GM12878 (cell line): Measurements from ENCODE around the gene HHIP. TPM values are rescaled to one million over a fixed set of nuclear protein-coding genes. Genes with fewer than 3 reads are reported as not detected.

Experiments used
- ATAC-seq: fragments of 200-7000 bp; cut with Tn5 transposase; 3 replicates; pipeline ENCODE4 v1.9.1; 2020; ENCODE audit warnings: mild to moderate bottlenecking, moderate library complexity
- BruUV-seq: library from RNA; stranded (reverse); fragments of 400-500 nt; replicated peaks from 2 replicates; lab custom pipeline; 2021; lab: Mats Ljungman, UMichigan
- CTCF ChIA-PET: fragments of 300-600 bp; sonication (Branson Sonifier 250); formaldehyde crosslinking; extraction: SDS; loops from one replicate; lab custom pipeline; 2021; ENCODE audit warnings: inconsistent platforms; lab: Yijun Ruan, JAX
- POLR2A ChIA-PET: fragments of 350-600 bp; formaldehyde crosslinking; extraction: SDS; loops from one replicate; lab custom pipeline; 2021; ENCODE audit warnings: inconsistent platforms; lab: Charles Lee
- RAD21 ChIA-PET: fragments of 300-600 bp; sonication (Branson Sonifier 250); formaldehyde crosslinking; loops from one replicate; lab custom pipeline; 2023; ENCODE audit warnings: antibody characterized with exemption; ENCODE audit not compliant: unreplicated experiment; lab: Charles Lee
- SMC1A ChIA-PET: fragments of 300-600 bp; sonication (Branson Sonifier 250); formaldehyde crosslinking; loops from one replicate; lab custom pipeline; 2023; ENCODE audit not compliant: unreplicated experiment, uncharacterized antibody; lab: Charles Lee
- DNase-seq: peaks from one replicate; pipeline ENCODE4 v3.0.0-alpha.2; 2011; ENCODE audit warnings: low read depth, low spot score
- FAIRE-seq: peaks from 3 replicates; lab custom pipeline; 2011; peaks lifted over from hg19 to GRCh38; lab: Jason Lieb, UNC
- H2AFZ ChIP-seq: 2 replicates; pipeline ENCODE4 v1.6.0; 2011; ENCODE audit warnings: low read depth, low read length, control low read depth; ENCODE audit not compliant: control insufficient read depth
- H3K27ac ChIP-seq: 2 replicates; pipeline ENCODE4 v1.5.1; 2011; ENCODE audit warnings: control low read depth; ENCODE audit not compliant: control insufficient read depth, insufficient read depth
- H3K27me3 ChIP-seq, 2 experiments: replicated peaks in 1 of 2; 2 replicates each; pipeline versions ENCODE4 v1.6.0 to v1.6.1; 2011; ENCODE audit warnings: low read length in 1 of 2; ENCODE audit not compliant: control insufficient read depth in 2 of 2, insufficient read depth in 2 of 2
- H3K36me3 ChIP-seq, 2 experiments: 2 replicates each; pipeline ENCODE4 v1.5.1; 2011; ENCODE audit warnings: low read length in 1 of 2; ENCODE audit not compliant: control insufficient read depth in 2 of 2, insufficient read depth in 2 of 2
- H3K4me1 ChIP-seq: 2 replicates; pipeline ENCODE4 v1.6.1; 2011; ENCODE audit warnings: mild to moderate bottlenecking, low read length, moderate library complexity, mixed read lengths; ENCODE audit not compliant: control insufficient read depth, insufficient read depth
- H3K4me2 ChIP-seq: 2 replicates; pipeline ENCODE4 v1.6.0; 2011; ENCODE audit warnings: control low read depth; ENCODE audit not compliant: control insufficient read depth, insufficient read depth
- H3K4me3 ChIP-seq: fragments of 200-600 bp; sonication (generic); 2 replicates; pipeline ENCODE4 v1.5.1; 2016
- H3K79me2 ChIP-seq: 2 replicates; pipeline ENCODE4 v1.6.0; 2011; ENCODE audit warnings: low read length; ENCODE audit not compliant: control insufficient read depth, insufficient read depth
- H3K9ac ChIP-seq: 2 replicates; pipeline ENCODE4 v1.8.0; 2011; ENCODE audit warnings: low read length, control low read depth, mixed read lengths; ENCODE audit not compliant: control insufficient read depth, insufficient read depth
- H3K9me3 ChIP-seq: replicated peaks from 3 replicates; pipeline ENCODE4 v1.5.1; 2011; ENCODE audit warnings: mild to moderate bottlenecking, low read length; ENCODE audit not compliant: control insufficient read depth, insufficient read depth
- H4K20me1 ChIP-seq: 2 replicates; pipeline ENCODE4 v1.6.0; 2011; ENCODE audit not compliant: control insufficient read depth, insufficient read depth
- CBX5 ChIP-seq: sonication (generic); IDR thresholded peaks from 2 replicates; pipeline ENCODE4 v1.6.1; 2016; ENCODE audit warnings: low read depth, moderate library complexity, mild to moderate bottlenecking, inconsistent platforms
- CREB1 ChIP-seq: IDR thresholded peaks from 2 replicates; pipeline ENCODE4 v1.6.1; 2012; ENCODE audit warnings: low read depth, mild to moderate bottlenecking, inconsistent platforms
- GATAD2B ChIP-seq: fragments of 450-650 bp; conservative IDR thresholded peaks from 2 replicates; pipeline ENCODE4 v1.6.1; 2017; ENCODE audit warnings: low read depth, mild to moderate bottlenecking, moderate library complexity
- NFIC ChIP-seq: IDR thresholded peaks from 2 replicates; pipeline ENCODE4 v1.6.1; 2012; ENCODE audit warnings: low read depth, mild to moderate bottlenecking, inconsistent platforms, low read length, moderate library complexity
- PML ChIP-seq: IDR thresholded peaks from 2 replicates; pipeline ENCODE4 v1.6.1; 2012; ENCODE audit warnings: low read length, inconsistent platforms
- RAD51 ChIP-seq: fragments of 450-650 bp; IDR thresholded peaks from 2 replicates; pipeline ENCODE4 v1.6.1; 2016; ENCODE audit warnings: moderate library complexity, mild to moderate bottlenecking, inconsistent platforms
- RB1 ChIP-seq: fragments of 450-650 bp; formaldehyde crosslinking; IDR thresholded peaks from 2 replicates; pipeline ENCODE4 v1.6.1; 2017; ENCODE audit warnings: mild to moderate bottlenecking, borderline replicate concordance
- SPI1 ChIP-seq: IDR thresholded peaks from 2 replicates; pipeline ENCODE4 v1.6.1; 2011; ENCODE audit warnings: low read depth, mild to moderate bottlenecking, low read length, moderate library complexity, borderline replicate concordance; ENCODE audit not compliant: insufficient read depth
- TARDBP ChIP-seq: IDR thresholded peaks from 2 replicates; pipeline ENCODE4 v1.6.1; 2016; ENCODE audit warnings: borderline replicate concordance
- YY1 ChIP-seq: IDR thresholded peaks from 2 replicates; pipeline ENCODE4 v1.6.1; 2011; ENCODE audit warnings: low read depth, mild to moderate bottlenecking, low read length
- in situ Hi-C: fragments of 300-500 bp; cut with MboI; formaldehyde crosslinking; loops from 9 replicates; pipeline ENCODE4 v1.14.3; 2018; ENCODE audit warnings: mixed read lengths
- intact Hi-C: fragments of 100-400 bp; cut with micrococcal nuclease; formaldehyde crosslinking; loops from one replicate; pipeline ENCODE4 v1.14.2; 2022; ENCODE audit not compliant: unreplicated experiment
- polyA plus RNA-seq, 11 experiments: library from polyadenylated mRNA; depleted of rRNA in 4 of 11; unstranded in 6 of 11; stranded (reverse) in 5 of 11; fragments of >200 nt; fragmentation: Nextera tagmentation in 4 of 11; fragmentation: Illumina TruSeq in 1 of 11; extraction: Ambion mirVana in 4 of 11; extraction: Trizol in 1 of 11; gene quantifications; 1 replicate in 1 of 11; 2 replicates in 10 of 11; pipeline versions ENCODE4 v1.2.1 to v1.2.3, GENCODE V29; 2011 to 2016; ENCODE audit warnings: inconsistent platforms in 2 of 11, missing spikeins in 2 of 11, low read depth in 1 of 11
- total RNA-seq, 4 experiments: library from RNA; depleted of rRNA in 3 of 4; stranded (reverse); fragments of >200 nt in 3 of 4; fragmentation: Illumina TruSeq in 1 of 4; extraction: Trizol in 1 of 4; gene quantifications; 2 replicates each; pipeline versions ENCODE4 v1.2.1 to v1.2.3, GENCODE V29; 2013 to 2021
- TF ChIP-seq, protein P1 (sequence below): fragments of 450-650 bp; formaldehyde crosslinking; IDR thresholded peaks from 2 replicates; pipeline ENCODE4 v1.4.0; 2022; ENCODE audit warnings: mild to moderate bottlenecking, moderate library complexity
- TF ChIP-seq, protein P2 (sequence below): fragments of 450-650 bp; IDR thresholded peaks from 2 replicates; pipeline ENCODE4 v1.6.1; 2017; ENCODE audit warnings: antibody characterized with exemption, mild to moderate bottlenecking, moderate library complexity
- TF ChIP-seq, protein P3 (sequence below): fragments of 450-650 bp; IDR thresholded peaks from 2 replicates; pipeline ENCODE4 v1.6.1; 2016; ENCODE audit warnings: mild to moderate bottlenecking, moderate library complexity, borderline replicate concordance

The HHIP gene
- total and polyA plus RNA-seq, 10 of the 15 experiments (the other 5 are each of a cell fraction or from before 2014, with no cell fraction given) = 0.06 to 0.56 (median 0.24) TPM; not detected in 1

DNA sequence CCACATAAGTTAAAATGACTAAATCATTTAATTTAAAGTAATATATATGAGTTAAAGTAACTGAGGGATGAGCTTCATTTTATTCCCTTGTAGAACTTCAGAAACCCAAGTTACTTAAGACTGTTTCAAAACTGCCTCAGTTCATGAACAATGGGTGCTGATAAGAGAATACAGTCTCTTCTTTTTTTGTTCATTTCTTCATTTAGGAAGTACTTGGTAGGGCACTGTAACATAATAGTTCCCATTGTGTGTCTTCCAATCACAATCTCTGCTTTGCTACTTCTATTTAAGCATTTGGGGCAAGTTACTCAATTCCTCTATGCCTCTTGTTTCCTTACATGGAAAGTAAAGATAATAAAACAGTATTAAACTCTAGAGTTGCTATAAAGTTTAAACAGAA, 50.4 kb downstream of the HHIP start:
- Histone ChIP-seq H3K4me2 (no peak overlapping the region), H3K27me3 (no peaks in the 10 kb centered on the region), H2AFZ (no peak overlapping the region), H3K9ac (no peak overlapping the region), H3K4me3 (no peak overlapping the region), H3K79me2 (no peaks in the 10 kb centered on the region), H3K4me1 (no peaks in the 10 kb centered on the region), H3K9me3 (no peaks in the 10 kb centered on the region), H4K20me1 (no peaks in the 10 kb centered on the region), H3K27ac (no peak overlapping the region), H3K36me3 (no peaks in the 10 kb centered on the region)
- CTCF ChIA-PET = interaction anchor here (1.6 to 2.1 kb wide), 2 partner anchors 13 to 22 kb away, joined by 4 to 5 read pairs; no protein-coding TSS in a partner anchor
- no TSS peak for BruUV-seq
- no peak for FAIRE-seq
- no peak for ATAC-seq
- DNase-seq = no peak
- SMC1A ChIA-PET = no interaction called here
- intact Hi-C loops (no loop called here), in situ Hi-C loops (no loop called here)
- POLR2A ChIA-PET = no interaction called here
- RAD21 ChIA-PET = no interaction called here
- TF ChIP-seq TARDBP = no peak
- TF ChIP-seq NFIC = no peak
- no peak for TF ChIP-seq CREB1
- no peak for TF ChIP-seq YY1
- no peak for TF ChIP-seq RB1
- TF ChIP-seq, protein P1, sequence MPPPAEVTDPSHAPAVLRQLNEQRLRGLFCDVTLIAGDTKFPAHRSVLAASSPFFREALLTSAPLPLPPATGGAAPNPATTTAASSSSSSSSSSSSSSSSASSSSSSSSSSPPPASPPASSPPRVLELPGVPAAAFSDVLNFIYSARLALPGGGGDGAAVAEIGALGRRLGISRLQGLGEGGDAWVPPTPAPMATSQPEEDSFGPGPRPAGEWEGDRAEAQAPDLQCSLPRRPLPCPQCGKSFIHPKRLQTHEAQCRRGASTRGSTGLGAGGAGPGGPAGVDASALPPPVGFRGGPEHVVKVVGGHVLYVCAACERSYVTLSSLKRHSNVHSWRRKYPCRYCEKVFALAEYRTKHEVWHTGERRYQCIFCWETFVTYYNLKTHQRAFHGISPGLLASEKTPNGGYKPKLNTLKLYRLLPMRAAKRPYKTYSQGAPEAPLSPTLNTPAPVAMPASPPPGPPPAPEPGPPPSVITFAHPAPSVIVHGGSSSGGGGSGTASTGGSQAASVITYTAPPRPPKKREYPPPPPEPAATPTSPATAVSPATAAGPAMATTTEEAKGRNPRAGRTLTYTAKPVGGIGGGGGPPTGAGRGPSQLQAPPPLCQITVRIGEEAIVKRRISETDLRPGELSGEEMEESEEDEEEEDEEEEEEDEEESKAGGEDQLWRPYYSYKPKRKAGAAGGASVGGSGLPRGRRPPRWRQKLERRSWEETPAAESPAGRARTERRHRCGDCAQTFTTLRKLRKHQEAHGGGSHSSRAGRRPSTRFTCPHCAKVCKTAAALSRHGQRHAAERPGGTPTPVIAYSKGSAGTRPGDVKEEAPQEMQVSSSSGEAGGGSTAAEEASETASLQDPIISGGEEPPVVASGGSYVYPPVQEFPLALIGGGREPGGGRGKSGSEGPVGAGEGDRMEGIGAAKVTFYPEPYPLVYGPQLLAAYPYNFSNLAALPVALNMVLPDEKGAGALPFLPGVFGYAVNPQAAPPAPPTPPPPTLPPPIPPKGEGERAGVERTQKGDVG (CRISPR knock-in tag) = no peak
- TF ChIP-seq SPI1 = no peak
- no peak for TF ChIP-seq GATAD2B
- TF ChIP-seq, protein P2, sequence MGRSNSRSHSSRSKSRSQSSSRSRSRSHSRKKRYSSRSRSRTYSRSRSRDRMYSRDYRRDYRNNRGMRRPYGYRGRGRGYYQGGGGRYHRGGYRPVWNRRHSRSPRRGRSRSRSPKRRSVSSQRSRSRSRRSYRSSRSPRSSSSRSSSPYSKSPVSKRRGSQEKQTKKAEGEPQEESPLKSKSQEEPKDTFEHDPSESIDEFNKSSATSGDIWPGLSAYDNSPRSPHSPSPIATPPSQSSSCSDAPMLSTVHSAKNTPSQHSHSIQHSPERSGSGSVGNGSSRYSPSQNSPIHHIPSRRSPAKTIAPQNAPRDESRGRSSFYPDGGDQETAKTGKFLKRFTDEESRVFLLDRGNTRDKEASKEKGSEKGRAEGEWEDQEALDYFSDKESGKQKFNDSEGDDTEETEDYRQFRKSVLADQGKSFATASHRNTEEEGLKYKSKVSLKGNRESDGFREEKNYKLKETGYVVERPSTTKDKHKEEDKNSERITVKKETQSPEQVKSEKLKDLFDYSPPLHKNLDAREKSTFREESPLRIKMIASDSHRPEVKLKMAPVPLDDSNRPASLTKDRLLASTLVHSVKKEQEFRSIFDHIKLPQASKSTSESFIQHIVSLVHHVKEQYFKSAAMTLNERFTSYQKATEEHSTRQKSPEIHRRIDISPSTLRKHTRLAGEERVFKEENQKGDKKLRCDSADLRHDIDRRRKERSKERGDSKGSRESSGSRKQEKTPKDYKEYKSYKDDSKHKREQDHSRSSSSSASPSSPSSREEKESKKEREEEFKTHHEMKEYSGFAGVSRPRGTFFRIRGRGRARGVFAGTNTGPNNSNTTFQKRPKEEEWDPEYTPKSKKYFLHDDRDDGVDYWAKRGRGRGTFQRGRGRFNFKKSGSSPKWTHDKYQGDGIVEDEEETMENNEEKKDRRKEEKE = no peak
- TF ChIP-seq, protein P3, sequence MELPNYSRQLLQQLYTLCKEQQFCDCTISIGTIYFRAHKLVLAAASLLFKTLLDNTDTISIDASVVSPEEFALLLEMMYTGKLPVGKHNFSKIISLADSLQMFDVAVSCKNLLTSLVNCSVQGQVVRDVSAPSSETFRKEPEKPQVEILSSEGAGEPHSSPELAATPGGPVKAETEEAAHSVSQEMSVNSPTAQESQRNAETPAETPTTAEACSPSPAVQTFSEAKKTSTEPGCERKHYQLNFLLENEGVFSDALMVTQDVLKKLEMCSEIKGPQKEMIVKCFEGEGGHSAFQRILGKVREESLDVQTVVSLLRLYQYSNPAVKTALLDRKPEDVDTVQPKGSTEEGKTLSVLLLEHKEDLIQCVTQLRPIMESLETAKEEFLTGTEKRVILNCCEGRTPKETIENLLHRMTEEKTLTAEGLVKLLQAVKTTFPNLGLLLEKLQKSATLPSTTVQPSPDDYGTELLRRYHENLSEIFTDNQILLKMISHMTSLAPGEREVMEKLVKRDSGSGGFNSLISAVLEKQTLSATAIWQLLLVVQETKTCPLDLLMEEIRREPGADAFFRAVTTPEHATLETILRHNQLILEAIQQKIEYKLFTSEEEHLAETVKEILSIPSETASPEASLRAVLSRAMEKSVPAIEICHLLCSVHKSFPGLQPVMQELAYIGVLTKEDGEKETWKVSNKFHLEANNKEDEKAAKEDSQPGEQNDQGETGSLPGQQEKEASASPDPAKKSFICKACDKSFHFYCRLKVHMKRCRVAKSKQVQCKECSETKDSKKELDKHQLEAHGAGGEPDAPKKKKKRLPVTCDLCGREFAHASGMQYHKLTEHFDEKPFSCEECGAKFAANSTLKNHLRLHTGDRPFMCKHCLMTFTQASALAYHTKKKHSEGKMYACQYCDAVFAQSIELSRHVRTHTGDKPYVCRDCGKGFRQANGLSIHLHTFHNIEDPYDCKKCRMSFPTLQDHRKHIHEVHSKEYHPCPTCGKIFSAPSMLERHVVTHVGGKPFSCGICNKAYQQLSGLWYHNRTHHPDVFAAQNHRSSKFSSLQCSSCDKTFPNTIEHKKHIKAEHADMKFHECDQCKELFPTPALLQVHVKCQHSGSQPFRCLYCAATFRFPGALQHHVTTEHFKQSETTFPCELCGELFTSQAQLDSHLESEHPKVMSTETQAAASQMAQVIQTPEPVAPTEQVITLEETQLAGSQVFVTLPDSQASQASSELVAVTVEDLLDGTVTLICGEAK = no peak
- TF ChIP-seq RAD51 = no peak
- TF ChIP-seq CBX5 = no peak
- TF ChIP-seq PML = no peak
